Measurements from ENCODE around the gene IGFBPL1. TPM values are rescaled to one million over a fixed set of nuclear protein-coding genes. Genes with fewer than 3 reads are reported as not detected.

IGFBPL1 gene
- total and polyA plus RNA-seq, 2 of the 8 experiments (the other 6 are each of a cell fraction or from before 2014, with no cell fraction given), result 31.3 to 33.8 TPM

- ChIA-PET CTCF (ENCODE audit: partially characterized antibody) (interaction anchor here (1.0 to 4.1 kb wide), 9 partner anchors 10 to 446 kb away, joined by 3 to 26 read pairs (median 4); no protein-coding TSS in a partner anchor), POLR2A (ENCODE audit: partially characterized antibody) (no interaction called here)
- no peak overlapping the region for H2BK12ac ChIP-seq (ENCODE audit: low read depth, low read length)
- no peak overlapping the region for H3K18ac ChIP-seq (ENCODE audit: extremely low read depth, low read length)
- H4K5ac ChIP-seq (ENCODE audit: insufficient read length, low read depth, low read length), result no peak overlapping the region
- no peak overlapping the region for H3K4me3 ChIP-seq (ENCODE audit: extremely low read depth in 1 of 4, insufficient read depth in 2 of 4, low read depth in 3 of 4, low read length in 4 of 4)
- H3K79me2 ChIP-seq (ENCODE audit: control insufficient read depth in 1 of 2, insufficient read depth in 2 of 2, low read length in 2 of 2), result no peaks in the 10 kb centered on the region
- H4K8ac ChIP-seq (ENCODE audit: extremely low read depth, insufficient read depth, low read length), result no peak overlapping the region
- no peak overlapping the region for H3K4me2 ChIP-seq (ENCODE audit: insufficient read depth in 1 of 2, low read depth in 2 of 2, low read length in 2 of 2)
- H2AFZ ChIP-seq (ENCODE audit: low read length), result no peak overlapping the region
- no peaks in the 10 kb centered on the region for H3K79me1 ChIP-seq (ENCODE audit: low read depth, low read length)
- no peak overlapping the region for H3K56ac ChIP-seq (replicated peaks; ENCODE audit: insufficient read length, low read depth, low read length)
- no peak overlapping the region for H3K14ac ChIP-seq (ENCODE audit: insufficient read length)
- no peak overlapping the region for H3K4ac ChIP-seq (replicated peaks; ENCODE audit: insufficient read length, low read depth, low read length)
- no peak overlapping the region for H3K27ac ChIP-seq (ENCODE audit: low read depth, low read length)
- DNase-seq (ENCODE audit: low read depth in 1 of 2, low spot score in 2 of 2), result no peak
- no peaks in the 10 kb centered on the region for H4K20me1 ChIP-seq (replicated peaks in 1 of 2; ENCODE audit: control insufficient read depth in 1 of 2, insufficient read depth in 2 of 2, low read length in 2 of 2)
- H3K27me3 ChIP-seq (replicated peaks in 1 of 4; ENCODE audit: control insufficient read depth in 3 of 4, extremely low read depth in 1 of 4, insufficient read depth in 3 of 4, low read length in 3 of 4), result peaks cover 0 to 8% (median 0%) of the 10 kb centered on the region in 4 experiments; a peak in 1 of 7 replicates
- no peaks in the 10 kb centered on the region for H3K9me3 ChIP-seq (ENCODE audit: insufficient read depth in 2 of 2, low read depth in 1 of 2, low read length in 1 of 2)
- H3K4me1 ChIP-seq (replicated peaks in 1 of 4; ENCODE audit: control insufficient read depth in 3 of 4, insufficient read depth in 4 of 4, low read length in 3 of 4), result peaks cover 0 to 4% (median 0%) of the 10 kb centered on the region in 4 experiments; a peak in 1 of 7 replicates
- H3K36me3 ChIP-seq (ENCODE audit: control insufficient read depth in 2 of 4, insufficient read depth in 4 of 4, low read length in 3 of 4), result no peaks in the 10 kb centered on the region
- FAIRE-seq, result no peak
- no peaks in the 10 kb centered on the region for H3K23me2 ChIP-seq (ENCODE audit: low read depth, low read length)
- no peak overlapping the region for H2BK20ac ChIP-seq (ENCODE audit: low read length)
- no peak overlapping the region for H2BK120ac ChIP-seq (replicated peaks; ENCODE audit: low read depth, low read length)
- no peak overlapping the region for H3K23ac ChIP-seq (ENCODE audit: insufficient read length)
- H4K91ac ChIP-seq (replicated peaks; ENCODE audit: insufficient read length, low read length), result no peak overlapping the region
- H2BK15ac ChIP-seq (ENCODE audit: low read length), result no peak overlapping the region
- no peak overlapping the region for H2AK5ac ChIP-seq (ENCODE audit: low read depth, low read length)
- no peak overlapping the region for H2BK5ac ChIP-seq (ENCODE audit: low read depth, low read length)
- 65% methylated on average over 5 of the region's 5 CpGs; no CpG with 5 or more reads in 1 of the 2 experiments for WGBS, 2 experiments (ENCODE audit: extremely low coverage in 1 of 2, insufficient coverage in 1 of 2, insufficient read length in 1 of 2, insufficient replicate concordance in 2 of 2, low coverage in 1 of 2, low lambda C conversion rate in 2 of 2, missing lambda C conversion rate in 1 of 2)
- no peak overlapping the region for H3K9ac ChIP-seq (replicated peaks in 1 of 4; ENCODE audit: extremely low read depth in 1 of 4, low read depth in 3 of 4, low read length in 3 of 4)
Observed at GRCh38 chr9:38359689-38360385, 64.4 kb downstream of the IGFBPL1 start.

All from H1 (cell line).